Cardiac atrium fibroblast (primary cell): ENCODE results near the gene RPS13. TPM values are rescaled to one million over a fixed set of nuclear protein-coding genes. Genes with fewer than 3 reads are reported as not detected.

Source experiments
- total RNA-seq: library from RNA; depleted of rRNA; stranded (reverse); fragments of >200 nt; gene quantifications from 2 replicates; pipeline ENCODE4 v1.2.3, GENCODE V29; 2015

The RPS13 gene
- 1,083 and 1,225 TPM in 2 replicates for total RNA-seq

GRCh38 chr11:17077520-17078401, at the start of gene RPS13:
Gene RPS13 (minus strand): TSS chr11:17077667. CDS start chr11:17077641, 26 bp downstream.

Other genes with a start within 250 kb of the RPS13 start
- gene PLEKHA7, start 63.3 kb downstream of the RPS13 start, total RNA-seq, result 0.16 TPM in 1 of 2 replicates, not detected in the other
- 91.2 and 105 TPM in 2 replicates for gene PIK3C2A, start 130.3 kb upstream of the RPS13 start, total RNA-seq
- 50.5 and 65.9 TPM in 2 replicates for gene NUCB2, start 199.1 kb upstream of the RPS13 start, total RNA-seq